ENCODE results near the gene CD86. TPM values are rescaled to one million over a fixed set of nuclear protein-coding genes. Genes with fewer than 3 reads are reported as not detected.

The CD86 gene
- total and polyA plus RNA-seq, 2 of the 8 experiments (the other 6 are each of a cell fraction or from before 2014, with no cell fraction given), result 0.12 to 0.30 TPM

- H4K91ac ChIP-seq (replicated peaks; ENCODE audit: insufficient read length, low read length), result no peak overlapping the region
- H3K18ac ChIP-seq (ENCODE audit: extremely low read depth, low read length), result no peak overlapping the region
- no peak overlapping the region for H2AFZ ChIP-seq (ENCODE audit: low read length)
- no peak overlapping the region for H2BK120ac ChIP-seq (replicated peaks; ENCODE audit: low read depth, low read length)
- H4K5ac ChIP-seq (ENCODE audit: insufficient read length, low read depth, low read length), result no peak overlapping the region
- no peak overlapping the region for H3K27ac ChIP-seq (ENCODE audit: low read depth, low read length)
- no peaks in the 10 kb centered on the region for H3K79me2 ChIP-seq (ENCODE audit: control insufficient read depth in 1 of 2, insufficient read depth in 2 of 2, low read length in 2 of 2)
- no peak overlapping the region for H2BK5ac ChIP-seq (ENCODE audit: low read depth, low read length)
- no peaks in the 10 kb centered on the region for H3K23me2 ChIP-seq (ENCODE audit: low read depth, low read length)
- H4K20me1 ChIP-seq (replicated peaks in 1 of 2; ENCODE audit: control insufficient read depth in 1 of 2, insufficient read depth in 2 of 2, low read length in 2 of 2), result no peaks in the 10 kb centered on the region
- H3K4me2 ChIP-seq (ENCODE audit: insufficient read depth in 1 of 2, low read depth in 2 of 2, low read length in 2 of 2), result no peak overlapping the region
- H2BK15ac ChIP-seq (ENCODE audit: low read length), result no peak overlapping the region
- no peak overlapping the region for H2BK20ac ChIP-seq (ENCODE audit: low read length)
- no peak overlapping the region for H2AK5ac ChIP-seq (ENCODE audit: low read depth, low read length)
- DNase-seq (ENCODE audit: low read depth in 1 of 2, low spot score in 2 of 2), result no peak
- H3K4me1 ChIP-seq (replicated peaks in 1 of 4; ENCODE audit: control insufficient read depth in 3 of 4, insufficient read depth in 4 of 4, low read length in 3 of 4), result no peaks in the 10 kb centered on the region
- H3K9ac ChIP-seq (replicated peaks in 1 of 4; ENCODE audit: extremely low read depth in 1 of 4, low read depth in 3 of 4, low read length in 3 of 4), result no peak overlapping the region
- no peak for FAIRE-seq
- H3K36me3 ChIP-seq (ENCODE audit: control insufficient read depth in 2 of 4, insufficient read depth in 4 of 4, low read length in 3 of 4), result no peaks in the 10 kb centered on the region
- no peaks in the 10 kb centered on the region for H3K9me3 ChIP-seq (ENCODE audit: insufficient read depth in 2 of 2, low read depth in 1 of 2, low read length in 1 of 2)
- TF ChIP-seq SP2 (IDR thresholded peaks at IDR 0.05; ENCODE audit: low read length), result no peak
- no peak for TF ChIP-seq SIX5 (IDR thresholded peaks at IDR 0.05; ENCODE audit: low read depth, low read length)
- no peak for TF ChIP-seq BRCA1 (IDR thresholded peaks at IDR 0.05; ENCODE audit: low read depth, low read length)
- no peak for TF ChIP-seq NRF1 (IDR thresholded peaks at IDR 0.05; ENCODE audit: low read depth, low read length)
- TF ChIP-seq EZH2 (IDR thresholded peaks at IDR 0.05; ENCODE audit: low read depth, low read length, severe bottlenecking), result no peak
- no peak for TF ChIP-seq POU5F1 (IDR thresholded peaks at IDR 0.05; ENCODE audit: low read depth, low read length)
- no peak for TF ChIP-seq RXRA (IDR thresholded peaks at IDR 0.05; ENCODE audit: insufficient read depth, low read depth, low read length)
- no peak for TF ChIP-seq MAX (IDR thresholded peaks at IDR 0.05)
- TF ChIP-seq ZNF274 (IDR thresholded peaks at IDR 0.05; ENCODE audit: borderline replicate concordance, extremely low read depth, low read length), result no peak
- no peak for TF ChIP-seq KDM1A (IDR thresholded peaks at IDR 0.05; ENCODE audit: borderline replicate concordance, low read length)
- no peak for TF ChIP-seq SIN3A (conservative IDR thresholded peaks at IDR 0.05 in 1 of 2, IDR thresholded peaks at IDR 0.05 in 1 of 2; ENCODE audit: low read depth in 1 of 2, low read length in 2 of 2)
- no peak for TF ChIP-seq RFX5 (IDR thresholded peaks at IDR 0.05; ENCODE audit: borderline replicate concordance, low read depth, low read length)
- no peak for TF ChIP-seq MAFK (IDR thresholded peaks at IDR 0.05; ENCODE audit: low read depth, low read length)
- no peak for TF ChIP-seq CREB1 (IDR thresholded peaks at IDR 0.05)
- TF ChIP-seq GABPA (IDR thresholded peaks at IDR 0.05; ENCODE audit: borderline replicate concordance, insufficient read depth, low read length), result no peak
- CTCF ChIA-PET (ENCODE audit: partially characterized antibody), result interaction anchor here (0.9 to 2.8 kb wide), 6 partner anchors 9 to 55 kb away, joined by 3 to 9 read pairs (median 4); partner anchors contain the start of gene CD86
- no peak overlapping the region for H3K4me3 ChIP-seq (ENCODE audit: extremely low read depth in 1 of 4, insufficient read depth in 2 of 4, low read depth in 3 of 4, low read length in 4 of 4)
- no peaks in the 10 kb centered on the region for H3K27me3 ChIP-seq (replicated peaks in 1 of 4; ENCODE audit: control insufficient read depth in 3 of 4, extremely low read depth in 1 of 4, insufficient read depth in 3 of 4, low read length in 3 of 4)
- no peak overlapping the region for H4K8ac ChIP-seq (ENCODE audit: extremely low read depth, insufficient read depth, low read length)
- no peak overlapping the region for H3K4ac ChIP-seq (replicated peaks; ENCODE audit: insufficient read length, low read depth, low read length)
- H2BK12ac ChIP-seq (ENCODE audit: low read depth, low read length), result no peak overlapping the region
- H3K23ac ChIP-seq (ENCODE audit: insufficient read length), result no peak overlapping the region
- POLR2A ChIA-PET (ENCODE audit: partially characterized antibody), result interaction anchor here (0.9 to 1.0 kb wide), 2 partner anchors 14 to 230 kb away, joined by 3 read pairs; no protein-coding TSS in a partner anchor
- H3K14ac ChIP-seq (ENCODE audit: insufficient read length), result no peak overlapping the region
- H3K56ac ChIP-seq (replicated peaks; ENCODE audit: insufficient read length, low read depth, low read length), result no peak overlapping the region
- 100% methylated on average over 1 of the region's 1 CpG; no CpG with 5 or more reads in 1 of the 2 experiments for WGBS, 2 experiments (ENCODE audit: extremely low coverage in 1 of 2, insufficient coverage in 1 of 2, insufficient read length in 1 of 2, insufficient replicate concordance in 2 of 2, low coverage in 1 of 2, low lambda C conversion rate in 2 of 2, missing lambda C conversion rate in 1 of 2)
- no peaks in the 10 kb centered on the region for H3K79me1 ChIP-seq (ENCODE audit: low read depth, low read length)
These were observed 8.7 kb downstream of the CD86 start for GRCh38 chr3:122063908-122064307.
